NAMALWA (cell line): ENCODE results near the gene EPS8L1.
"Not testable (repeated sequence)": the region's sequence is repeated elsewhere in the genome, so short reads cannot be mapped to it uniquely, and the experiment has no call there.

Source experiments
- DNase-seq: peaks from one replicate; pipeline ENCODE4 v3.0.0-alpha.2; 2015; ENCODE audit warnings: low spot score

The EPS8L1 gene

GRCh38 chr19:55075371-55075998 is at the start of gene EPS8L1:
Gene EPS8L1 (plus strand): TSS chr19:55075869. CDS start chr19:55076445, 576 bp downstream.
- no peak for DNase-seq

GRCh38 chr19:55027140-55027471 is 48.6 kb upstream of the EPS8L1 start:
- DNase-seq = not testable (repeated sequence)

- DNase-seq = peak; percentile 32
Measured at GRCh38 chr19:55027472-55028337, 48.0 kb upstream of the EPS8L1 start.

GRCh38 chr19:55028757-55029156 is 46.9 kb upstream of the EPS8L1 start:
- DNase-seq = no peak

GRCh38 chr19:55031178-55031577 is 44.5 kb upstream of the EPS8L1 start:
- no peak for DNase-seq

- no peak for DNase-seq
Measured at GRCh38 chr19:55032170-55032800, 43.4 kb upstream of the EPS8L1 start.

GRCh38 chr19:55032976-55033643 is 42.6 kb upstream of the EPS8L1 start:
- not testable (repeated sequence) for DNase-seq

GRCh38 chr19:55034751-55035150 is 40.9 kb upstream of the EPS8L1 start:
- no peak for DNase-seq

GRCh38 chr19:55036058-55036457 is 39.6 kb upstream of the EPS8L1 start:
- DNase-seq = no peak

- DNase-seq = not testable (repeated sequence)
Measured at GRCh38 chr19:55037603-55038002, 38.1 kb upstream of the EPS8L1 start.

GRCh38 chr19:55040654-55041053 is 35.0 kb upstream of the EPS8L1 start:
- not testable (repeated sequence) for DNase-seq

GRCh38 chr19:55041244-55041626 is 34.4 kb upstream of the EPS8L1 start:
- no peak for DNase-seq

GRCh38 chr19:55041627-55042343 is 33.9 kb upstream of the EPS8L1 start:
- DNase-seq = no peak

- no peak for DNase-seq
Measured at GRCh38 chr19:55042344-55042678, 33.4 kb upstream of the EPS8L1 start.

GRCh38 chr19:55042688-55043087 is 33.0 kb upstream of the EPS8L1 start:
- DNase-seq = no peak

GRCh38 chr19:55044286-55044685 is 31.4 kb upstream of the EPS8L1 start:
- no peak for DNase-seq

GRCh38 chr19:55044771-55045716 is 30.6 kb upstream of the EPS8L1 start:
- no peak for DNase-seq

- no peak for DNase-seq
Measured at GRCh38 chr19:55046975-55047622, 28.6 kb upstream of the EPS8L1 start.

GRCh38 chr19:55047951-55048350 is 27.7 kb upstream of the EPS8L1 start:
- DNase-seq = no peak

- DNase-seq = no peak
Measured at GRCh38 chr19:55048446-55048845, 27.2 kb upstream of the EPS8L1 start.
